ENCODE measurements around the gene RCVRN.

DNA sequence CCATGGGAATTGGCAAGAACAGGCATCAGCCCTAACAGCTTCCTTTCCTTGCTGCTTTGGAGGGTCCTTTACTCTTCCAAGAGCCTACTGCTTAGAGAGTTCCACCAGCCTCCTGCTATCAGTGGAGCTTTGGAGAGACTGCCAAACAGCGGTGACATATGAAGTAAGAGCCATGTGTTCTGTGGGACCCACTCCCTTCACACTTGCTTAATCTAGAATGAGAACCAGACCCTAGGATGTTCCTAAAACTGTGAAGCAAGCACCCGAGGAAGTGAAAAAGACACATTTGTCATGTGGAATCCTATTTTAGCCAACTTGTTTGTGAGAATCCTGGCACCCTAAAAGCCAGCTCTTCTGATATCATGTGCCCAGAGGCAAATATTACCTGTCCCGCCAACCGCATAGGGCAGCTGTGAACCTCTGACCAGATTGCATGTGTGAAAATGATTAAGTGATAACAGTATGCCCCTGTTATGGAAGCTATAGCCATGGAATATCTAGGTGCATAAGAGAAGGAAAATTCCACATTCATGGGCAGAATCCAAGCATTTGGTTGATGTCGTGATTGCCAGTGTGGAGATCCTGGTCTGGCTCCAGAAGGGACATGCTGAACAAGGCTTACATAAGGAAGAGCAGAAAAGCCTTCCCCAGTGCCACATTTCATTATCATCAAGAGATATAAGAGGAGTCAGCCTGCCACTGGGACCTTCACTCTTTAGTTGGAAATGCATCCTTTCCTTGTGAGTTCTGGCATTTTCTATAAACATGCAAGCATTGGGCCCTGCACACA is 18.7 kb downstream of the RCVRN start:
- TF ChIP-seq, protein P1, sequence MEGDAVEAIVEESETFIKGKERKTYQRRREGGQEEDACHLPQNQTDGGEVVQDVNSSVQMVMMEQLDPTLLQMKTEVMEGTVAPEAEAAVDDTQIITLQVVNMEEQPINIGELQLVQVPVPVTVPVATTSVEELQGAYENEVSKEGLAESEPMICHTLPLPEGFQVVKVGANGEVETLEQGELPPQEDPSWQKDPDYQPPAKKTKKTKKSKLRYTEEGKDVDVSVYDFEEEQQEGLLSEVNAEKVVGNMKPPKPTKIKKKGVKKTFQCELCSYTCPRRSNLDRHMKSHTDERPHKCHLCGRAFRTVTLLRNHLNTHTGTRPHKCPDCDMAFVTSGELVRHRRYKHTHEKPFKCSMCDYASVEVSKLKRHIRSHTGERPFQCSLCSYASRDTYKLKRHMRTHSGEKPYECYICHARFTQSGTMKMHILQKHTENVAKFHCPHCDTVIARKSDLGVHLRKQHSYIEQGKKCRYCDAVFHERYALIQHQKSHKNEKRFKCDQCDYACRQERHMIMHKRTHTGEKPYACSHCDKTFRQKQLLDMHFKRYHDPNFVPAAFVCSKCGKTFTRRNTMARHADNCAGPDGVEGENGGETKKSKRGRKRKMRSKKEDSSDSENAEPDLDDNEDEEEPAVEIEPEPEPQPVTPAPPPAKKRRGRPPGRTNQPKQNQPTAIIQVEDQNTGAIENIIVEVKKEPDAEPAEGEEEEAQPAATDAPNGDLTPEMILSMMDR (IDR thresholded peaks at IDR 0.05; ENCODE audit: insufficient read depth, low read length, poor library complexity, severe bottlenecking), result no peak
- TF ChIP-seq EZH2phosphoT487 (conservative IDR thresholded peaks at IDR 0.05; ENCODE audit: low read length), result no peak
